ENCODE data around the gene RAG1. TPM values are rescaled to one million over a fixed set of nuclear protein-coding genes. Genes with fewer than 3 reads are reported as not detected.

RAG1 gene
- total and polyA plus RNA-seq, 9 of the 15 experiments (the other 6 are each of a cell fraction or from before 2014, with no cell fraction given) = 0.49 to 2.5 (median 1.7) TPM

GRCh38 chr11:36617543-36618362 lies 49.9 kb downstream of the RAG1 start (continued):
- TF ChIP-seq, protein P1, sequence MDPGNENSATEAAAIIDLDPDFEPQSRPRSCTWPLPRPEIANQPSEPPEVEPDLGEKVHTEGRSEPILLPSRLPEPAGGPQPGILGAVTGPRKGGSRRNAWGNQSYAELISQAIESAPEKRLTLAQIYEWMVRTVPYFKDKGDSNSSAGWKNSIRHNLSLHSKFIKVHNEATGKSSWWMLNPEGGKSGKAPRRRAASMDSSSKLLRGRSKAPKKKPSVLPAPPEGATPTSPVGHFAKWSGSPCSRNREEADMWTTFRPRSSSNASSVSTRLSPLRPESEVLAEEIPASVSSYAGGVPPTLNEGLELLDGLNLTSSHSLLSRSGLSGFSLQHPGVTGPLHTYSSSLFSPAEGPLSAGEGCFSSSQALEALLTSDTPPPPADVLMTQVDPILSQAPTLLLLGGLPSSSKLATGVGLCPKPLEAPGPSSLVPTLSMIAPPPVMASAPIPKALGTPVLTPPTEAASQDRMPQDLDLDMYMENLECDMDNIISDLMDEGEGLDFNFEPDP (CRISPR knock-in tag; IDR thresholded peaks at IDR 0.05) = no peak
- no peak for TF ChIP-seq ZNF764 (CRISPR knock-in tag; IDR thresholded peaks at IDR 0.05; ENCODE audit: low read depth)
- no peak for TF ChIP-seq ZNF592 (IDR thresholded peaks at IDR 0.05)
- TF ChIP-seq SREBF2 (CRISPR knock-in tag; IDR thresholded peaks at IDR 0.05) = no peak
- peak; percentile 43; the same call in 1 of the 2 replicates for TF ChIP-seq ATF3 (IDR thresholded peaks at IDR 0.05)
- TF ChIP-seq ATF3 (CRISPR knock-in tag; conservative IDR thresholded peaks at IDR 0.05) = no peak
- peak; percentile 62; the same call in 1 of the 2 replicates for TF ChIP-seq ATF7 (IDR thresholded peaks at IDR 0.05)
- TF ChIP-seq ZNF212 (CRISPR knock-in tag; IDR thresholded peaks at IDR 0.05) = no peak
- 0 out of 2 replicates have a peak, but pooled peaks have one; percentile 41 for TF ChIP-seq ZNF644 (tag; IDR thresholded peaks at IDR 0.05; ENCODE audit: low read depth)
- TF ChIP-seq ADNP (tag; IDR thresholded peaks at IDR 0.05) = peak; percentile 15; the same call in 1 of the 2 replicates
- TF ChIP-seq BACH1 (tag; IDR thresholded peaks at IDR 0.05) = no peak
- TF ChIP-seq TAF7 (tag; IDR thresholded peaks at IDR 0.05) = no peak
- no peak for TF ChIP-seq HDAC1 (IDR thresholded peaks at IDR 0.05)
- TF ChIP-seq ARID1B (IDR thresholded peaks at IDR 0.05) = peak; percentile 59; the same call in 1 of the 2 replicates
- TF ChIP-seq POLR2A (conservative IDR thresholded peaks at IDR 0.05) = no peak
- 0 out of 6 replicates have a peak, but pooled peaks of 1 of the 3 experiments have one; percentile 31 for TF ChIP-seq ZBTB11 (CRISPR knock-in tag; IDR thresholded peaks at IDR 0.05)
- no peak for TF ChIP-seq SRF (CRISPR knock-in tag; IDR thresholded peaks at IDR 0.05)

All from K562 (cell line).